Measurements from ENCODE around the gene BRF1.

DNA sequence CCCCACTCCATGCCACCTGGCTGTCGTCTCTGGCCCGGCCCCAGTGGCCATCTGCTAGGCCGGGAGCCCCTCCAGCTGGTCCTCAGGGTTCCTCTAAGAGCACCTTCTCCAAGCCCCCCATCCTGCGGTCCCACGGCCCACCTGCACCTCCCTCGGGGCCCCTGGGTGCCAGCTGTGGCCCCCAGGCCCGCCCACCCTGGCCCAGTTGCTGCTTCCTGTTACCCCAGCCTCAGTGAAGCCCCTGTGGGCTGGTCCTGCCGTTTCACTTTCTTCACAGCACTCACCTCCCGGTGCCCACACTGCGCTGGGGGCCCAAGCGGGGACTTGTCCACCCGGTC lies 92.1 kb downstream of the BRF1 start:
- TF ChIP-seq CTCF (IDR thresholded peaks at IDR 0.05) (no peak), POLR2A (IDR thresholded peaks at IDR 0.05) (no peak)
